ENCODE results near the gene SLC25A18.
A peak's percentile ranks its signal among the peaks of the same experiment; 100 is the strongest.

SLC25A18 gene

DNA sequence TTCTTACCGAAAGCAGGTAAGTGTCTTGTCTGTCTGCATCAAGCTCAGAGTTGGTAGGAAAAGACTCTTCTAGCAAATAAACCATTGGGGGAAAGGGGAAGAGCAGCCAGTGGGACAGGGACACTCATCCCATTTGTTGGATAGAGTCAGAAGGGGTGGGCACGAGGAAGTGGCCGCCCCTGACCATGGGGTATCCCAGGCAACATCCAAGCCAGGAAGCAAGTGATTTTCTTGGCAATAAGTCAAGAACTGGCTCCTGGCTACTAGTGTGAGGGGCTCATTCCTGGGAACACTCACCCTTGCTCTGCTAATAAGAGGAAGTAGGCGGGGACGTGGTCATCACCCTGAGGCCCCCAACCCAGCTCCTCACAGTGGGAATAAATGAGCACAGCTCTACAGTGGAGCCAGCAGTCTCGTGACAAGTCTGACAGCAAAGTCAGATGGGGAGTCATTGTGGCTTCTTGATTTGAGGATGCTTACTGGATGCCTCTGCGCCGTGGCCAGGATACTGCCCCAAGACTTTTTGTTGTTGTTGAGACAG is 6.7 kb downstream of the SLC25A18 start:
- DNase-seq (ENCODE audit: low read depth in 2 of 3, low spot score in 1 of 3): no peak

DNA sequence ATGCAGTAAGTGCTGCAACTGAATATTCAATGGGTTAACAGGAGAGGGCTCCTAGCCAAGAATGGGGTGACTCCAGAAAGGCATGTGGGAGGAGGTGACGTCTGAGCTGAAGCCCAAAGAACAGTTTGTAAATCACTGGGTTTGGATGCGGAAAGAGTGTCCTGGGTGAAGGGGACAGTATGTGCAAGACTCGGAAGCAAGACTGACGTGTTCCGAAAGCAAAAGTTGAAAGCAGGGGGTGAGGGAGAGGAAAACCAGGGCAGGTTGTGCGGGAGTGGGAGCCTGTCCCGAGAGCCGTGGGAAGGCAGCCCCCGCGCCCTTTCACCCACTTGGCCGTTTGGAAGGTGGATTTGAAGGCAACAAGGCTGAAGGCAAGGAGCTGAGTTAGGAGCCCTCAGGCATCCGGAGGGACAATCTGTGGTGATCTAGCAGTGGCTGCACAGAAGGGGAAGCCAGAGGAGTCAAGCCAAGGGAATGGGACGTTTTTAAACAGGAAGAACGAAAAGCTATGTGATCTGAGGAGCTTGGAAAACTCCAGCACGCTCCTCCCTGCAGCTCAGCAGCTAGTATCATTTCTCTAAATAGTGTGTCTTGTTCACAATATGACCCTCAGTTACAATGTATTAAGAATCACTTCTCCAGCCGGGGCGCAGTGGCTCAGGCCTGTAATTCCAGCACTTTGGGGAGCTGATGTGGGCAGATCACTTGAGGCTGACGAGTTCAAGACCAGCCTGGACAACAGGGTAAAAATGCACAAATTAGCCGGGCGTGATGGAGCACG is 7.7 kb downstream of the SLC25A18 start:
- no peak for DNase-seq (ENCODE audit: low read depth in 2 of 3, low spot score in 1 of 3)

DNA sequence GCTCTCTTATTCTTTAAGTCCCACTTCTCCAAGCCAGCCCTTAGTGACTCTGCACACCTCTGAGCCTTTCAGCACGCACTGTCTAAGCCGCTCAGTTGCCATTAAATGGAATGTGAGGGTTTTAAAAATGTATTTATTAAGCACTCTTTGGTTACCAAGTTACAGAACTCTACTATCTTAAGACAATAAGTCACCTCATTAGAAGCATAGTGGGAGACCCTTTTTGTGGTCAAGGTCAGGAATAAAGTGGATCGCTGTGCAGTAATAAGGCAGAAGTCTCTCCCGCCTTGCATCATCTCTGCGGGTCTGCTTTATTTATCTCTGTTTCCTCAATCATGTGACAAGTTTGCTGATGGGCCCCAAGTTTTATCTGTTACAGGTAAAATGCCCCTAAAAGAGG is 11.9 kb downstream of the SLC25A18 start:
- DNase-seq (ENCODE audit: low read depth in 2 of 3, low spot score in 1 of 3): no peak

DNA sequence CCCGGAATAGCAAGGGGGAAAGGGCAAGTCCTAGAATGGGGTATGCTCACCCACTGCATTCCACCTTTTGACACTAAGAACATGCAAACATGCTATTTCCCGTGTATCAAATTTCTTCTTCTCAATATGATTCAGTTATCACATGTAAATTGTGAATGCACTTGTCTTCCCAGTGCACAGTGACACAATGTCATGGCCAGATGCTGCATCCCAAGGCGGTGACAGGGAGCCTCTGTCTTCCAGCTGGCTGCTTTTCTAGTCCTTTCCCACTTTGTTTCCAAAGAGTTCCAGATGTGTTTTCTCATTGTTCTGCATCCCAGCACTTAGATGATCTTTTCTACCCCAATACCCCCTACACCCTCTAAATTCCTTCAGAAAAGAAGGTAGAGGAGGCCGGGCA is 12.4 kb downstream of the SLC25A18 start:
- no peak for DNase-seq (ENCODE audit: low read depth in 2 of 3, low spot score in 1 of 3)

DNA sequence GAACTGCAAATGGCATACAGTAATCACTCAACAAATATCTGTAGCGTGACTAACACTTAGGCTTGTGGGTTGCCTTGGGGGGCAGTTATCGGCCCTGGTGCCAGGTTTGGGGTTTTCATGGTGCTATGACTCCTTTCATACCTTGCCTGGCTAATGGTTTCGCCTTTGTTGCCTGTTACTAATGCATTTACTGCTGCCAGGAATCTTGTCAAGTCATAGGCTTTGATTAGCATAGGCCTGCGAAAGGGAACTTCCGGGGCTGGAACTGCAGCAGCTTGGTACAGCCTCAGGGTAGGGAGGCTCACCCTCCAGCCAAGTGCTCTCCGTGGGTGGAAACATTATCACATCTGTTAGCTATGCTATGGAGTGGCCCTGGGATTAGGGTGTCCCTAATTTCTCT is 13.2 kb downstream of the SLC25A18 start:
- DNase-seq (ENCODE audit: low read depth in 2 of 3, low spot score in 1 of 3): peak in 1 of 3 donors; percentile 3

DNA sequence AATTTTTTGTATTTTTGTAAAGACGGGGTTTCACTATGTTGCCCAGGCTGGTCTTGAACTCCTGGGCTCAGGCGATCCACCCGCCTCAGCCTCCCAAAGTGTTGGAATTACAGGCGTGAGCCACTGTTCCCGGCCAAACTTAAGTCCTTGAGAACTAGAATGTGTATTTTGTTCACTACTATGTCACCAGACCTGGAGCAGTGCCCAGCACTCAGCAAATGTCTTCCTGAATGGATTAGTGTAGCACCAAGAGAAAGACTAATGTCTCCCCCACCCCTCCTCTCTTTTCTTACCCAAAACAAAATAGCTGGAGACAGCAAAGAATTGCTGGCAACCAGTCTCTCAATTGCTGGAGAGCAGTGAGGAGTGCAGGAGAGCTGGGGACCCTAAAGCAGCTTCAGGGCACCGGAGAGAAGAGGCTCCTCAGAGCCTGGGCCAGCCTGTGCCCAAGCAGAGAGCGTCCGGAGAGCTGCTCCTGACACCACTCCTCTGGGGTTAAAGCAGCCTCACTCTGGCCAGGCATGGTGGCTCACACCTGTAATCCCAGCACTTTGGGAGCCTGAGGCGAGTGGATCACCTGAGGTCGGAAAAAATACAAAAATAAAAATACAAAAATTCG is 14.9 kb downstream of the SLC25A18 start:
- DNase-seq (ENCODE audit: low read depth in 2 of 3, low spot score in 1 of 3): no peak

DNA sequence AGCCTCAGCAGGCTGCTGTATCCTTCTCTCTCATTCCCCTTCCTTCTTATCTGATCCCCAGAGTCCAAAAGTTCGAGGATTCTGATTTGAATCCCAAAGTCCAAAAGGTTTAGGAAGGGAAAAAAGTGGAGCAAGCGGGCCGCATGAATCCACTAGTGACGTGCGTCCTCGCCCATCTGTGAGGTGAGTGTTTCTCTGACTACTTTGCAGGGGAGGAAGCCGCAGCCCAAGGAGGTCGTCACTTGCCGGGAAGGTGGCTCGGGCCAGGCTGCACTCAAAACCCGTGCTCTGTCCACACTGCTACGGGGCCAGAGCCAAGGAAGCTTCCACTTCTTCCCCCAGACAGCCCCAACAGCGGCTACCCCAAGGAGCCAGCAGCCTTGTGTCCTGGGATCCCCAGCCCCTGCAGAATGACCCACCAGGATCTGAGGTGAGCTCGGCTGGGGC is 16.3 kb downstream of the SLC25A18 start:
- DNase-seq (ENCODE audit: low read depth in 2 of 3, low spot score in 1 of 3): no peak

DNA sequence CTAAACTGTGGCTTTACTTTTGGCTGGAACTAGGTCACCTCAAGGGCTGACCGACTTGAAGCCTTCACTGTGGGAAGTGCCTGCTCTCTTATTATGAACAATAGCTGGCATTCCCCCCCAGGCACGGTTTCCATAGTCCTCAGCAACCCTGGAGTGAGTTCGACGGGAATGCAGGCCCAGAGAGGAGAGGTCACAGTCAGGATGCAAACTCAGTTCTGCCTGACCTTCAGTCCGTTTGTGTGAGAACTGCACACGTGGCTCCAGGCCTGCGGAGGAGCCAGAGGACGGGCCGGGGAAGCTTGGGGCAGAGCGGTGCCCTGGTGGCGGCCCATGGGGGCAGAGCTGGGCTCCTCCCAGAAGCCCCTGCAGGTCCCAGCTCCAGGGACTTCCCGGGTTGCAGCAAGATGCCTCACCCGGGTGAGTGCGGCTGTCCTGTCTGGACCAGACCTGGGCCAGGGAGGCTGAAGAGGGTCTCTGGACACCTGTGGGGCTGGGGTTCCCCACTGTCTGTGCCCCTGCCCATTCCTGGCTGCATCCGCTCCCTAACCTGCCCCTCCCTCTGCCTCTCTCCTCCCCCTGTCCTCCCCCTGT is 17.2 kb downstream of the SLC25A18 start:
- DNase-seq (ENCODE audit: low read depth in 2 of 3, low spot score in 1 of 3): no peak

DNA sequence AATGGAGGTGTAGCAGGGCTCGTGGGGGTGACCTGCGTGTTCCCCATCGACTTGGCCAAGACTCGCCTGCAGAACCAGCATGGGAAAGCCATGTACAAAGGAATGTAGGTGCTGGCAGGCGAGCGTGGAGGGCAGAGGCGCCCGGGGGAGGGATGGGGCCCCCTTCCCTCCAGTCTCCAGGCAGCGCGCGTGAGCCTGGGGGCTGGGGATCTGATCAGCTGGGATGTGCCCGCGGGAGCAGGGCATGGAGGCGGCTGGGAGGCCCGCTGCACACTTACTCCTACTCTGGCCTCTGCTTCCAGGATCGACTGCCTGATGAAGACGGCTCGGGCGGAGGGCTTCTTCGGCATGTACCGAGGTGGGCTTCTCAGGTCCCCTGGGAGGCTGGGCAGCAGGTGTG is 17.8 kb downstream of the SLC25A18 start:
- DNase-seq (ENCODE audit: low read depth in 2 of 3, low spot score in 1 of 3): no peak

DNA sequence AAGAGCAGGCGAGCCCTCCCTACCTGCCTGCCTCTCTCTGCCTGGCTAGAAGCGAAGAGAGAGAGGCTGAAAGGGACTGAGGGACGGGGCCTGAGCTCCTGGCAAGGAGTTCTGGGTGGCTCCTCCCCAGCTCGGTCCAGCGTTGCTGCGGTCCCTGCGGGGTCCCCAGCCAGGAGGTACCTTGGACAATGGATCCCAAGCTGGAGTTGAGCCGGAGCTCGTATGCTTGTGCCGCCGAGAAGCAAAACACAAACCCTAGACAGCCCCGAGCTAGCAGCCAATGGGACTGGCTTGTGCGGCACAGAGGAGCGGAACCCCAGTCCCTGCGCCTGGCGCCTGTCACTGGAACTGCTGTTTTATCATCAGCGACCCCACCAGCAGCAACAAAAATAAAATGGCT is 18.3 kb downstream of the SLC25A18 start:
- no peak for DNase-seq (ENCODE audit: low read depth in 2 of 3, low spot score in 1 of 3)

DNA sequence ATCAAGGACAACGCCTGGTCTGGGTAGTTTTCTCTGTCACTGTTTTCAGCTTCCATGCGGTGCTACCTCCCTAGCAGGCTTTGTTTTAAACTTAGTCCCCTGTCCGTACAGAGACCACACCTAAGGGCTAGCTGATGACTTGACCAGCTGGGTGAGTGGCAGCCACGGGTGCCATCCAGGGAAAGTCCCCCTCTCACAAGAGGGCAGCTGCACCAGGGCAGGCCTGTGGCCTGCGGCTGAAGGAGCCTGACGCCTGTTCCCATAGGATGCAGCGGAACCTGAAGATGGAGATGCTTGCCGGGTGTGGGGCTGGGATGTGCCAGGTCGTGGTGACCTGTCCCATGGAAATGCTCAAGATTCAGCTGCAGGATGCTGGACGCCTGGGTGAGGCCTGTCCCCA is 19.9 kb downstream of the SLC25A18 start:
- DNase-seq (ENCODE audit: low read depth in 2 of 3, low spot score in 1 of 3): no peak

DNA sequence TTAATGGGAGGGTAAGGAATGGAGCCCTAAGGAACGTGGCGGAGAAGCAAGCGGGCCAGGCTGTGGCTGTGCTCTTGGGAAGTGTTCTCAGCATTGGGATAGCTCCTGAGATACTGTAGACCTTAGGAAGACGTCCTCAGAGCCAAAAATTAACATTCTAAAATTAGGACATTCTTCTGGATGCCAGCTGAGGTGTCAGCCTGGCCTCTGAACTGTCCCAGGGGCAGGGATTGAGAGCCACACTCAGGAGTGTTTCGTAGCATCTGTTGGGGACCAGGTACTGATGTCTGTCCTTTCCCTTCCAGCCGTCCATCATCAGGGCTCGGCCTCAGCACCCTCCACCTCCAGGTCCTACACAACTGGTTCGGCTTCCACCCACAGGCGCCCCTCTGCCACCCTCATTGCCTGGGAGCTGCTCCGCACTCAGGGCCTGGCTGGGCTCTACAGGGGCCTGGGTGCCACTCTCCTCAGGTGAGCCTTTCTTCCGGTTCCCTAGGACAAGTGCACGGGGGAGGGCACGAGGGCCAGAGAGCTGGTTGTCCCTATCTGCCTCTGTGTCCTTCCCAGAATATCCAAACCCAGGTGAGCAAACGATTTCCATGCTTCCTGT is 23.6 kb downstream of the SLC25A18 start:
- DNase-seq (ENCODE audit: low read depth in 2 of 3, low spot score in 1 of 3): no peak

DNA sequence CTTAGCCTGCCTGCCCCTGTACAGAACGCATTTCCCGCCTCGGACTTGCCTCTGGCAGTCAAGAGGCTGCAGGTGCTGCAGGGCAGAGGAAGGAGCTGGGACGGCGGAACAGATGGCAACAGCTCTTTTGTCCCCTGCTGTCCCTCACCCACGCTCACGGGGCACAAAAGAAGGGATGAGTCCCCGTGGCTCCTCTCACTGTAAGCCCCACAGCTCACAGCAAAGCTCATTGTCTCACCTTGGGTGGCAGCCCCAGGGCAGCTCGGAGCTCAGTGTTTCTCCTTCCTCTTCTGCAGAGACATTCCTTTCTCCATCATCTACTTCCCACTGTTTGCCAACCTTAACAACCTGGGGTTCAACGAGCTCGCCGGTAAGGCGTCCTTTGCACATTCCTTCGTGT is 24.3 kb downstream of the SLC25A18 start:
- no peak for DNase-seq (ENCODE audit: low read depth in 2 of 3, low spot score in 1 of 3)

DNA sequence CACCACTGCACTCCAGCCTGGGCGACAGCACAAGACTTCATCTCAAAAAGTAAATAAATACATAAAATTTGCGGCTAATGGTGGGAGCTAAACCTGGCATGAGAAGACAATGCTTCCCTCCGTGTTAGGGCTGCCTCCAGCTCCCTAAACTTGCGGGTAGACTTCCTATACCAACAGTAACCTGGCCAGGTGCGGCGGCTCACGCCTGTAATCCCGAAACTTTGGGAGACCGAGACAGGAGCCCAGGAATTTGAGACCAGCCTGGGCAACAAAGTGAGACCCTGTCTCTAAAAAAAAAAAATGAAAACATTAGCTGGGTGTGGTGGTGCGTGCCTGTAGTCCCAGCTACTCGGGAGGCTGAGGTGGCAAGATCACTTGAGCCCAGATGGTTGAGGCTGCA is 25.3 kb downstream of the SLC25A18 start:
- DNase-seq (ENCODE audit: low read depth in 2 of 3, low spot score in 1 of 3): no peak

DNA sequence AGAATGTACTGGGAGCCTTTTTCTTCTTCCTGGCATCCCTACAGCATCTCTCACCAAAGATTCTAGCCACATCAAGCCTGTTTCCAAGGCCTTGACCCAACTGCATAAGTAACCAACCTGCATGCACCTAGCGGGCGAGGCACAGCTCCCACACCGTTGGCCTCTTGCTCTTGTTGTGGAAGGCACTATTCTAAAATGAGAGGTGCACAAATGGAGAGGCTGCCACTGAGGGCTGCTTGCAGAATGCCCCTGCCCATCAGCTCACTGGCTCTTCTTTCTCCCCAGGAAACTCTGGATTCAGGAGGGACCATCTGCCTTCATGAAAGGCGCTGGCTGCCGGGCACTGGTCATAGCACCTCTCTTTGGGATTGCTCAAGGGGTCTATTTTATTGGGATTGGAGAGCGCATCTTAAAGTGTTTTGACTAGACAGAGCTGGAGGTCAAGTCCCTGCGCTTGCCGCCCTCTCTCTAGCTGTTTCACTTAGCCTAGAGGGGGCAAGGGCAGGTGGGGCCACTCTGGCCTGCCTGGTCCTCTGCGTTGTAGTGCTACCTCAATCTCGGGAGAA is 26.6 kb downstream of the SLC25A18 start:
- DNase-seq (ENCODE audit: low read depth in 2 of 3, low spot score in 1 of 3): no peak

DNA sequence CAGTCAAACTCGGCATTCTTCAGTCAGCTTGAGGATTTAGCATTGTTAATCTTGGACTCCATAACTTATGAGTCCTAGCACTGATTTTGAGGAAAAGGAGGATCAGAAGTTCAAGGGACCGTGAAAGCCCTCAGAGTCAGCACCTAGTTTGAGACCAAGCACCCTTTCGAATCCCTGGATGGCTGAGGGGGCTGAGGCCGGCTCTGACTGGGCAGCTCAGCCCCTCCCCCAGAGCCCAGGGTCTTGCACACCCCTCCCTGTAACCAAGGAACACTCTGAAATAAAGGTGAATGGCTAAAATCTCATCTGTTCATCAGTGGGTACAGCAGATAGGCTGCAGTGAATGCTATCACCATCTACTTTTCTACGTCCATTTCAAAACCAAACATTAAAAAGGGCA is 27.3 kb downstream of the SLC25A18 start:
- DNase-seq (ENCODE audit: low read depth in 2 of 3, low spot score in 1 of 3): no peak

DNA sequence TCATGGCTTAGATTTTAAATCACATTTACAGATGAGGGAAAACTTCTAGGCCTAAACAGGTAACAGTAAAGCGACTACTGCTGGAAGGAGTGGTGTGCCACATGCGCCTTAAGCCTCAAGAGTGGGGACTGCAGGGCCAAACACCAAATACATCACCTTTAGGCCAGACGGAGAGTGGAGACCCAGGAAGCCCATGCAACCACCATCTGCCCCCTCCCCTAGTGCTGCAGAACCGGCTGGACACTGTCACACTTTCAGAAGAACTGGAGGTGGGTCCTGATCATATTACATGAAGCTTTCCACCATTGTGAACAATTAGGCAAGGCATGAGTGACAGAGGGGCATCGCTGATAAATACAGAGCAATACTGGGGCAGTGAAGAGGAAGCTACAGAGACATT is 28.9 kb downstream of the SLC25A18 start:
- no peak for DNase-seq (ENCODE audit: low read depth in 2 of 3, low spot score in 1 of 3)

DNA sequence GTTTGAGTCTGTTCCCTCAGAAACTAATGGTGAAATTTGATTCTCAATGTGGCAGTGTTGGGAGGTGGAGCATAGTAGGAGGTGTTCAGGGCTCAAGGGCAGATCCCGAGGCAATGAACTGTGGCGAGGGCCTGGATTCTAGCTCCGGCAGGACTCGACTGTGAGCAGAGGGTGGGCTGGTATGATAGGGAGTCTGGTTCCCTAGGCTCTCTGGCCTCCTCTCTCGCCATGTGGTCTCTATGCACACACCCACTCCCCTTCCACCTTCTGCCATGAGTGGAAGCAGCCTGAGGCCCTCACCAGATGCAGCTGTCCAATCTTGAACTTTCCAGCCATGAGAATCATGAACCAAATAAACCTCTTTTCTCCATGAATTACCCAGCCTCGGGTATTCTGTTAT is 32.9 kb downstream of the SLC25A18 start:
- no peak for DNase-seq (ENCODE audit: low read depth in 2 of 3, low spot score in 1 of 3)

DNA sequence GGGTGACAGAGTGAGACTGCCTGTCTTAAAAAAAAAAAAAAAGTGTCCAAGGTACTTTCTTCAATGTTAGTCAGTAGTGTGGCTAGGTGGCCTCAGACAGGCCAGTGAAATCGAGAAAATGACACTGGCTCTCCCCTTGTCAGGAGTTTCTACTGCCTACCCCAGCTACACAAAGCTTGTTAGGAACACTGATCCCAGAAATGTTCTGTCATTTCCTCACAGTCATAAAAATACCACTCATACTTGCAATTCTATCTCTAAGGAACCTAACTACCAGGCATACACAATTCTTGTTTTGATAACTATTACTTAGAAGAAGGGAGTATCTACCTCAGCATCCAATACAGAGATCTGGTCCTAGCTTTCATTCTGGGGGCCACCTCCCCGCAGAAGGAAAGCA is 33.9 kb downstream of the SLC25A18 start:
- DNase-seq (ENCODE audit: low read depth in 2 of 3, low spot score in 1 of 3): no peak

DNA sequence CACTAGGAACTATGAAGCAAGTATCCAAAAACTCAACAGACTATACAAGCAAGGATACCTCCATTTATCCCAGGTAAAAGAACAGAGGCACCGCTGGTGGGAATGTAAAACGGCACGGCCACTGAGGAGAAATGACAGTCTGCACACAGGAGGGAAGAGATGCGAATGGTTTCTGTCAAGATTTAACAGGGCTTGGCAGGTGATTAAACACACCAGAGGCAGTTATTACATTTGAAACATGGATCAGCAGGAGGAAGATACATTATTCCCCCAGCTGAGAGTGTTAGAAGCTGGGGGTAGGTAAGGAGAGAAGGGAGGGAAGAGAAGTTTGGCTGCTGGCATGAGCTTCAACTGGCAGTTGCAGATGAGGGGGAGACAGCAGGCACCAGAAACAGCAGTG is 35.0 kb downstream of the SLC25A18 start:
- DNase-seq (ENCODE audit: low read depth in 2 of 3, low spot score in 1 of 3): no peak

DNA sequence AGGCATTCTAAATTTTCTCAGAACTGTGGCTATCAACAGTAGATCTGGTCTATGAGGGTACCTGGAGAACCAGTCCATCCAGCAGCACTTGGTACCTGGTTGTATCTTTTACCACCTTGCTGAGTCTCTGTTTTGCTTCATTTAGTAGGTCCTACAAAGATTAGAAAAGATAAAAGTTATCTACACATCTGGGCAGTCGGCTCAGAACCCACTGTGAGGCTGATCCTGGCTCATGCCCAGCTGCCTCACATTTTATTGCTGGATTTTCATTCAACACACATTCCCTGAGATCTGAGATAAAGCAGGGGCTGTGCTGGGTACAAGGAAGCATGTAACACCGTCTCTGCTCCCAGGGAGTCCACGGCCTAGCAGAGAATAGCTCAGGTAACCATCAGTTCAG is 37.7 kb downstream of the SLC25A18 start:
- DNase-seq (ENCODE audit: low read depth in 2 of 3, low spot score in 1 of 3): no peak

DNA sequence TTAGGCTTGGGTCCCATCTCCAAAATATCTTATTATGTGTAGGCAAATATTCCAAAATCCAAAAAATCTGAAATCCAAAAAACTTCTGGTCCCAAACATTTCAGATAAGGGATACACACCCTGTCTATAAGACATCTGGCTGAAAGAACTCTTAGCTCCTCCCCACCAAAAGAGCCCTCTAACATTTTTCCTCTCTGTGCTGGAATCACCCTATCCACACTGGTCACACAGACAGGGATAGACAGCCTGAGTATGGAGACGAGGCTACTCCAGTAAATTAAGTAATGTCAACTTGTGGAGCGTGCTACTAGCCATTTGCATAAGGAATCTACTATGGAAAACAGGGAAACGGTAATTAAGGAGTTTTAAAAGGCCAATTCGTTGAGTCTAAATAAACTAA is 40.4 kb downstream of the SLC25A18 start:
- DNase-seq (ENCODE audit: low read depth in 2 of 3, low spot score in 1 of 3): no peak

Data from stimulated activated CD4-positive, alpha-beta T cell treated with anti-CD3 and anti-CD28 coated beads, Interleukin-12 subunit alpha, Interleukin-12 subunit beta, amount 100 ng/mL, for 48 hours (primary cell).